NCI-H2107 treated with DMSO at 0.1 percent for 48 hours (cell line): ENCODE measurements around the gene ATP8B3.

ENCODE experiments used
- DNase-seq: peaks from one replicate; lab custom pipeline; 2025; ENCODE audit not compliant: unreplicated experiment; lab: John Stamatoyannopoulos, UW

ATP8B3 gene

GRCh38 chr19:1836458-1837221 is 24.6 kb upstream of the ATP8B3 start:
- DNase-seq, result no peak

GRCh38 chr19:1833540-1833939 is 21.5 kb upstream of the ATP8B3 start:
- DNase-seq, result no peak

- no peak for DNase-seq
Measured at GRCh38 chr19:1832046-1832663, 20.1 kb upstream of the ATP8B3 start.

GRCh38 chr19:1830978-1831377 is 18.9 kb upstream of the ATP8B3 start:
- no peak for DNase-seq

GRCh38 chr19:1830568-1830967 is 18.5 kb upstream of the ATP8B3 start:
- no peak for DNase-seq

- no peak for DNase-seq
Measured at GRCh38 chr19:1829958-1830357, 17.9 kb upstream of the ATP8B3 start.

GRCh38 chr19:1828279-1829238 is 16.5 kb upstream of the ATP8B3 start:
- no peak for DNase-seq

- DNase-seq, result no peak
Measured at GRCh38 chr19:1827566-1828278, 15.6 kb upstream of the ATP8B3 start.

GRCh38 chr19:1826557-1827521 is 14.8 kb upstream of the ATP8B3 start:
- DNase-seq, result no peak

- no peak for DNase-seq
Measured at GRCh38 chr19:1825909-1826556, 14.0 kb upstream of the ATP8B3 start.

GRCh38 chr19:1824252-1824622 is 12.2 kb upstream of the ATP8B3 start:
- DNase-seq, result no peak

- no peak for DNase-seq
Measured at GRCh38 chr19:1823539-1824251, 11.6 kb upstream of the ATP8B3 start.

GRCh38 chr19:1823020-1823419 is 10.9 kb upstream of the ATP8B3 start:
- no peak for DNase-seq

- DNase-seq, result no peak
Measured at GRCh38 chr19:1822210-1822609, 10.1 kb upstream of the ATP8B3 start.

GRCh38 chr19:1819341-1820255 is 7.5 kb upstream of the ATP8B3 start:
- no peak for DNase-seq

GRCh38 chr19:1818549-1819195 is 6.6 kb upstream of the ATP8B3 start:
- DNase-seq, result no peak

GRCh38 chr19:1817553-1818179 is 5.6 kb upstream of the ATP8B3 start:
- no peak for DNase-seq
